ENCODE results near the gene GSK3A.

- TF ChIP-seq POLR2A (IDR thresholded peaks at IDR 0.05), result no peak
- TF ChIP-seq CTCF (IDR thresholded peaks at IDR 0.05), result no peak
Measured at GRCh38 chr19:42250666-42251531, 8.5 kb upstream of the GSK3A start.
